Measurements from ENCODE around the gene C1R.

Gene C1R

GRCh38 chr12:7118881-7119280, 26.6 kb upstream of the C1R start:
- TF ChIP-seq CTCF (IDR thresholded peaks at IDR 0.05; ENCODE audit: low read length, missing control alignments) = no peak
- DNase-seq (ENCODE audit: low read depth) = no peak
- H3K4me3 ChIP-seq (replicated peaks; ENCODE audit: low read depth, low read length) = no peak overlapping the region

- H3K4me3 ChIP-seq (replicated peaks; ENCODE audit: low read depth, low read length) = no peak overlapping the region
- DNase-seq (ENCODE audit: low read depth) = no peak
- TF ChIP-seq CTCF (IDR thresholded peaks at IDR 0.05; ENCODE audit: low read length, missing control alignments) = no peak
These were observed 25.4 kb upstream of the C1R start for GRCh38 chr12:7117670-7118069.

GRCh38 chr12:7116916-7117315, 24.7 kb upstream of the C1R start:
- no peak for TF ChIP-seq CTCF (IDR thresholded peaks at IDR 0.05; ENCODE audit: low read length, missing control alignments)
- DNase-seq (ENCODE audit: low read depth) = no peak
- H3K4me3 ChIP-seq (replicated peaks; ENCODE audit: low read depth, low read length) = no peak overlapping the region

GRCh38 chr12:7116196-7116595, 24.0 kb upstream of the C1R start:
- no peak for TF ChIP-seq CTCF (IDR thresholded peaks at IDR 0.05; ENCODE audit: low read length, missing control alignments)
- no peak for DNase-seq (ENCODE audit: low read depth)
- no peak overlapping the region for H3K4me3 ChIP-seq (replicated peaks; ENCODE audit: low read depth, low read length)

- TF ChIP-seq CTCF (IDR thresholded peaks at IDR 0.05; ENCODE audit: low read length, missing control alignments) = no peak
- H3K4me3 ChIP-seq (replicated peaks; ENCODE audit: low read depth, low read length) = no peak overlapping the region
- DNase-seq (ENCODE audit: low read depth) = no peak
These were observed 22.6 kb upstream of the C1R start for GRCh38 chr12:7114851-7115250.

GRCh38 chr12:7114008-7114407, 21.8 kb upstream of the C1R start:
- DNase-seq (ENCODE audit: low read depth) = no peak
- no peak for TF ChIP-seq CTCF (IDR thresholded peaks at IDR 0.05; ENCODE audit: low read length, missing control alignments)

GRCh38 chr12:7113389-7113871, 21.2 kb upstream of the C1R start:
- no peak overlapping the region for H3K4me3 ChIP-seq (replicated peaks; ENCODE audit: low read depth, low read length)
- DNase-seq (ENCODE audit: low read depth) = peak; percentile 64
- TF ChIP-seq CTCF (IDR thresholded peaks at IDR 0.05; ENCODE audit: low read length, missing control alignments) = peak; percentile 85

More at GRCh38 chr12:7114008-7114407, 21.8 kb upstream of the C1R start:
- H3K4me3 ChIP-seq (replicated peaks; ENCODE audit: low read depth, low read length) = no peak overlapping the region

Data from fibroblast of pulmonary artery (primary cell).